ENCODE data around the gene CDH12.

The CDH12 gene

GRCh38 chr5:22505891-22506290 is 347.3 kb downstream of the CDH12 start:
- Histone ChIP-seq H3K9ac (ENCODE audit: low read depth in 1 of 2, low read length in 2 of 2) (no peak overlapping the region), H3K36me3 (ENCODE audit: control insufficient read depth in 2 of 2, insufficient read depth in 2 of 2, low read length in 2 of 2) (no peaks in the 10 kb centered on the region), H3K27me3 (ENCODE audit: control insufficient read depth in 2 of 2, insufficient read depth in 2 of 2, low read length in 2 of 2) (no peaks in the 10 kb centered on the region), H3K27ac (ENCODE audit: low read depth in 2 of 2, low read length in 2 of 2) (no peak overlapping the region), H3K4me1 (ENCODE audit: control insufficient read depth in 2 of 2, insufficient read depth in 2 of 2, low read length in 2 of 2) (no peaks in the 10 kb centered on the region), H3K9me3 (ENCODE audit: control insufficient read depth in 2 of 2, low read length in 2 of 2) (no peaks in the 10 kb centered on the region), H3K4me3 (ENCODE audit: low read length in 2 of 2) (no peak overlapping the region)

GRCh38 chr5:22504411-22504810 is 348.7 kb downstream of the CDH12 start:
- H3K4me1 ChIP-seq (ENCODE audit: control insufficient read depth in 2 of 2, insufficient read depth in 2 of 2, low read length in 2 of 2), result no peaks in the 10 kb centered on the region
- H3K27ac ChIP-seq (ENCODE audit: low read depth in 2 of 2, low read length in 2 of 2), result no peak overlapping the region
- H3K4me3 ChIP-seq (ENCODE audit: low read length in 2 of 2), result no peak overlapping the region
- no peaks in the 10 kb centered on the region for H3K9me3 ChIP-seq (ENCODE audit: control insufficient read depth in 2 of 2, low read length in 2 of 2)
- no peaks in the 10 kb centered on the region for H3K27me3 ChIP-seq (ENCODE audit: control insufficient read depth in 2 of 2, insufficient read depth in 2 of 2, low read length in 2 of 2)
- no peaks in the 10 kb centered on the region for H3K36me3 ChIP-seq (ENCODE audit: control insufficient read depth in 2 of 2, insufficient read depth in 2 of 2, low read length in 2 of 2)
- H3K9ac ChIP-seq (ENCODE audit: low read depth in 1 of 2, low read length in 2 of 2), result no peak overlapping the region

GRCh38 chr5:22500556-22500955 is 352.6 kb downstream of the CDH12 start:
- no peaks in the 10 kb centered on the region for H3K27me3 ChIP-seq (ENCODE audit: control insufficient read depth in 2 of 2, insufficient read depth in 2 of 2, low read length in 2 of 2)
- H3K9ac ChIP-seq (ENCODE audit: low read depth in 1 of 2, low read length in 2 of 2), result no peak overlapping the region
- no peak overlapping the region for H3K27ac ChIP-seq (ENCODE audit: low read depth in 2 of 2, low read length in 2 of 2)
- H3K4me3 ChIP-seq (ENCODE audit: low read length in 2 of 2), result no peak overlapping the region
- H3K36me3 ChIP-seq (ENCODE audit: control insufficient read depth in 2 of 2, insufficient read depth in 2 of 2, low read length in 2 of 2), result no peaks in the 10 kb centered on the region
- no peaks in the 10 kb centered on the region for H3K9me3 ChIP-seq (ENCODE audit: control insufficient read depth in 2 of 2, low read length in 2 of 2)
- no peaks in the 10 kb centered on the region for H3K4me1 ChIP-seq (ENCODE audit: control insufficient read depth in 2 of 2, insufficient read depth in 2 of 2, low read length in 2 of 2)

GRCh38 chr5:22496666-22497065 is 356.5 kb downstream of the CDH12 start:
- Histone ChIP-seq H3K4me3 (ENCODE audit: low read length in 2 of 2) (no peak overlapping the region), H3K36me3 (ENCODE audit: control insufficient read depth in 2 of 2, insufficient read depth in 2 of 2, low read length in 2 of 2) (no peaks in the 10 kb centered on the region), H3K27me3 (ENCODE audit: control insufficient read depth in 2 of 2, insufficient read depth in 2 of 2, low read length in 2 of 2) (no peaks in the 10 kb centered on the region), H3K4me1 (ENCODE audit: control insufficient read depth in 2 of 2, insufficient read depth in 2 of 2, low read length in 2 of 2) (no peaks in the 10 kb centered on the region), H3K27ac (ENCODE audit: low read depth in 2 of 2, low read length in 2 of 2) (no peak overlapping the region), H3K9ac (ENCODE audit: low read depth in 1 of 2, low read length in 2 of 2) (no peak overlapping the region), H3K9me3 (ENCODE audit: control insufficient read depth in 2 of 2, low read length in 2 of 2) (peaks cover 0 to 7% of the 10 kb centered on the region in 2 donors)

DNA sequence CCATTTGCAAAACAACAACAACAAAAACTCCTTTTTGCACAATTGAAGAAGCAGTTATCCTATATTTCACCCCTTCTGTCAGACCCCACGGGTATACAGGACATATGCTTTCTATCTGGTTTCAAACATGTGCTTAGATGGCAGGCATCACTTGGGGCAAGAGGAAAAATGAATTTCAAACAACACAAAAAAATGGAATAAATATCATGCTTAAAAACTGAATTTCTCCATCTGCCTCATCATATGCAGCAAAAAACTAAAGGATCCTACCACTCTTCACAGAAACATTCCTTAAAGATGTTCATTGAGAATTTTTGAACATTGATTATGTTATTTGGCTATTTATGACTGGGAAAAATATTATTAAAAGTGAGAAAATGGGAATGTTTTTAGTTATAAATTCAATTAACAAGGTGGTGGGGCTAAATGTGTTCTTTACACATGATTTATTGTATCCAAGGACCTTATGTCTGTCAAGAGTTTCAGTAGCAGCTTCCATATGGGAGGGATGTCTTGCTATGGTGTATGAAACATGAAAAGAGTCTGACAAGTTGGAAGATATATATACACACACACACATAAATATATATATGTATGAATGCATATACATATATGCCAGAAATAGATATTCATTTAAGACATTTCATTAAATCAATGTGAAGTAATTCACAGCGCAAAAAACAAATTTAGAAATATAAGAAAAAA is 358.0 kb downstream of the CDH12 start:
- H3K9me3 ChIP-seq (ENCODE audit: control insufficient read depth in 2 of 2, low read length in 2 of 2), result peaks cover 0 to 7% of the 10 kb centered on the region in 2 donors
- H3K4me1 ChIP-seq (ENCODE audit: control insufficient read depth in 2 of 2, insufficient read depth in 2 of 2, low read length in 2 of 2), result no peaks in the 10 kb centered on the region
- H3K27ac ChIP-seq (ENCODE audit: low read depth in 2 of 2, low read length in 2 of 2), result no peak overlapping the region
- no peak overlapping the region for H3K9ac ChIP-seq (ENCODE audit: low read depth in 1 of 2, low read length in 2 of 2)
- no peaks in the 10 kb centered on the region for H3K27me3 ChIP-seq (ENCODE audit: control insufficient read depth in 2 of 2, insufficient read depth in 2 of 2, low read length in 2 of 2)
- no peaks in the 10 kb centered on the region for H3K36me3 ChIP-seq (ENCODE audit: control insufficient read depth in 2 of 2, insufficient read depth in 2 of 2, low read length in 2 of 2)
- H3K4me3 ChIP-seq (ENCODE audit: low read length in 2 of 2), result no peak overlapping the region

DNA sequence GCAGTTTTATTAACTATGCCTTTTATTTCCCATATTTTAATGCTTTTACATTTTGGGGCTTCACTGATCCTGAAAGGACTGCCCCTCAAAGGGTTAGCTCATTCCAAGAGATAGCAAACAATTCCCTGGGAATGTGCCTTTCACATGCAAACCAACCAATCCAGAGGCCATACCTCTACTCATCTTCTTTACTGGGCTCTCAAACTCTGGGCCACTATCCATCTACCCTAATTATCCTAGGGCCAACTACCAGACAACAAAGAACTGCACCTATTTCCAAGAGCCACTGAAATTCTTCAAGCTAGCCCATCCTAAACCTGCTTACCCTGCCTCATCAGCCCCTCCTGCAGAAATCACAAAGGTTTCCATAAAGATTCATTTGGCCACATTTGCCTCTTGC is 364.7 kb downstream of the CDH12 start:
- Histone ChIP-seq H3K9me3 (ENCODE audit: control insufficient read depth in 2 of 2, low read length in 2 of 2) (no peaks in the 10 kb centered on the region), H3K9ac (ENCODE audit: low read depth in 1 of 2, low read length in 2 of 2) (no peak overlapping the region), H3K4me3 (ENCODE audit: low read length in 2 of 2) (no peak overlapping the region), H3K27ac (ENCODE audit: low read depth in 2 of 2, low read length in 2 of 2) (no peak overlapping the region), H3K36me3 (ENCODE audit: control insufficient read depth in 2 of 2, insufficient read depth in 2 of 2, low read length in 2 of 2) (no peaks in the 10 kb centered on the region), H3K27me3 (ENCODE audit: control insufficient read depth in 2 of 2, insufficient read depth in 2 of 2, low read length in 2 of 2) (no peaks in the 10 kb centered on the region), H3K4me1 (ENCODE audit: control insufficient read depth in 2 of 2, insufficient read depth in 2 of 2, low read length in 2 of 2) (no peaks in the 10 kb centered on the region)

DNA sequence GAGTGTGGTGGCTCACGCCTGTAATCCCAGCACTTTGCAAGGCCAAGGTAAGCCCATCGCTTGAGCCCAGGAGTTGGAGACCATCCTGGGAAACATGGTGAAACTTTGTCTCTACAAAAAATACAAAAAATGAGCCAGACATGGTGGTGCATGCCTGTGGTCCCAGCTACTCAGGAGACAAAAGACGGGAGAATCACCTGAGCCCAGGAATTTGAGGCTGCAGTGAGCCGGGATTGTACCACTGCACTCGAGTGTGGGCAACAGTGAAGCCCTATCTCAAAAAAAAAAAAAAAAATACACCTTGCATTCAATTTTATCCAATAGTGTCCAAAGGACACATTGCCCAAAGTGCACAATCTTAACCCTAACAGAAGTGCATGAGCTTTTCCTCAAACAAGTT is 372.8 kb downstream of the CDH12 start:
- H3K9ac ChIP-seq (ENCODE audit: low read depth in 1 of 2, low read length in 2 of 2), result no peak overlapping the region
- no peaks in the 10 kb centered on the region for H3K36me3 ChIP-seq (ENCODE audit: control insufficient read depth in 2 of 2, insufficient read depth in 2 of 2, low read length in 2 of 2)
- no peak overlapping the region for H3K4me3 ChIP-seq (ENCODE audit: low read length in 2 of 2)
- H3K4me1 ChIP-seq (ENCODE audit: control insufficient read depth in 2 of 2, insufficient read depth in 2 of 2, low read length in 2 of 2), result no peaks in the 10 kb centered on the region
- H3K27me3 ChIP-seq (ENCODE audit: control insufficient read depth in 2 of 2, insufficient read depth in 2 of 2, low read length in 2 of 2), result no peaks in the 10 kb centered on the region
- H3K27ac ChIP-seq (ENCODE audit: low read depth in 2 of 2, low read length in 2 of 2), result no peak overlapping the region
- no peaks in the 10 kb centered on the region for H3K9me3 ChIP-seq (ENCODE audit: control insufficient read depth in 2 of 2, low read length in 2 of 2)

DNA sequence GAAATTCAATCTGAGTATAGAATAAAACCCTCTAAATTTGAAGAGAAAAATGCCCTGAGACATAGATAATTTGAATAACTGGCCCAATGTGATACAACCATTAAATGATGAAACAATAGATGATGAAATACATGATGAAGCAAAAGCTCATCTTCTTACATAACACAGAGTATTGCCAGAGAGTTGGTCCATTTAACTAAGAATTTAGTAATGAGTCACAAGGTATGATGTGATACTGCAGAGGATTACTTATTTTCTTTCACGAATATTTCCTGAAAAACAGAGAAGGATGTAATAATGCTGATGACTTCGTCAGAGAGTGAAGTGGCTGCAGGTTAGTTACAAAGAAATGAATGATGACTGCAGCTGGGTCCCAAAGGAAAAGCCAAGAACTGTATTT is 379.3 kb downstream of the CDH12 start:
- Histone ChIP-seq H3K9me3 (ENCODE audit: control insufficient read depth in 2 of 2, low read length in 2 of 2) (no peaks in the 10 kb centered on the region), H3K27me3 (ENCODE audit: control insufficient read depth in 2 of 2, insufficient read depth in 2 of 2, low read length in 2 of 2) (no peaks in the 10 kb centered on the region), H3K36me3 (ENCODE audit: control insufficient read depth in 2 of 2, insufficient read depth in 2 of 2, low read length in 2 of 2) (no peaks in the 10 kb centered on the region), H3K9ac (ENCODE audit: low read depth in 1 of 2, low read length in 2 of 2) (no peak overlapping the region), H3K4me1 (ENCODE audit: control insufficient read depth in 2 of 2, insufficient read depth in 2 of 2, low read length in 2 of 2) (no peaks in the 10 kb centered on the region), H3K27ac (ENCODE audit: low read depth in 2 of 2, low read length in 2 of 2) (no peak overlapping the region), H3K4me3 (ENCODE audit: low read length in 2 of 2) (no peak overlapping the region)

- no peaks in the 10 kb centered on the region for H3K36me3 ChIP-seq (ENCODE audit: control insufficient read depth in 2 of 2, insufficient read depth in 2 of 2, low read length in 2 of 2)
- H3K27me3 ChIP-seq (ENCODE audit: control insufficient read depth in 2 of 2, insufficient read depth in 2 of 2, low read length in 2 of 2), result no peaks in the 10 kb centered on the region
- H3K4me1 ChIP-seq (ENCODE audit: control insufficient read depth in 2 of 2, insufficient read depth in 2 of 2, low read length in 2 of 2), result no peaks in the 10 kb centered on the region
- H3K9ac ChIP-seq (ENCODE audit: low read depth in 1 of 2, low read length in 2 of 2), result no peak overlapping the region
- H3K4me3 ChIP-seq (ENCODE audit: low read length in 2 of 2), result no peak overlapping the region
- H3K27ac ChIP-seq (ENCODE audit: low read depth in 2 of 2, low read length in 2 of 2), result no peak overlapping the region
- H3K9me3 ChIP-seq (ENCODE audit: control insufficient read depth in 2 of 2, low read length in 2 of 2), result no peaks in the 10 kb centered on the region
These were observed 382.0 kb downstream of the CDH12 start for GRCh38 chr5:22471154-22471553.

DNA sequence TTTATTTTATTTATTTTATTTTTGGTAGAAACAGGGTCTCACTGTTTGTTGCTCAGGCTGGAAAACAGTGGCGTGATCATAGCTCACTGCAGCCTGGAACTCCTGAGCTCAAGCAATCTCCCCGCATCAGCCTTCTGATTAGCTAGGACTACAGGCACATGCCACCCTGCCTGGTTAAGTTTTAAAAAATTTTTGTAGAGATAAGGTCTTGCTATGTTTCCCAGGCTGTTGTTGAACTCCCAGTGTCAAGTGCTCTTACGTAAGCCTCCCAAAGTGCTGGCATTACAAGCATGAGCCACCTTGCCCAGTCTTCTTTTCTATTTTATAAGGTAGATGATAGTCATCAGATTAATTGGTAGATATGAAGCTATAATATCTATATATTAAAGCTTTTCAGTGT is 382.7 kb downstream of the CDH12 start:
- no peak overlapping the region for H3K27ac ChIP-seq (ENCODE audit: low read depth in 2 of 2, low read length in 2 of 2)
- no peaks in the 10 kb centered on the region for H3K4me1 ChIP-seq (ENCODE audit: control insufficient read depth in 2 of 2, insufficient read depth in 2 of 2, low read length in 2 of 2)
- H3K4me3 ChIP-seq (ENCODE audit: low read length in 2 of 2), result no peak overlapping the region
- H3K27me3 ChIP-seq (ENCODE audit: control insufficient read depth in 2 of 2, insufficient read depth in 2 of 2, low read length in 2 of 2), result no peaks in the 10 kb centered on the region
- no peaks in the 10 kb centered on the region for H3K36me3 ChIP-seq (ENCODE audit: control insufficient read depth in 2 of 2, insufficient read depth in 2 of 2, low read length in 2 of 2)
- no peak overlapping the region for H3K9ac ChIP-seq (ENCODE audit: low read depth in 1 of 2, low read length in 2 of 2)
- no peaks in the 10 kb centered on the region for H3K9me3 ChIP-seq (ENCODE audit: control insufficient read depth in 2 of 2, low read length in 2 of 2)

GRCh38 chr5:22465616-22466015 is 387.5 kb downstream of the CDH12 start:
- H3K27me3 ChIP-seq (ENCODE audit: control insufficient read depth in 2 of 2, insufficient read depth in 2 of 2, low read length in 2 of 2), result no peaks in the 10 kb centered on the region
- H3K36me3 ChIP-seq (ENCODE audit: control insufficient read depth in 2 of 2, insufficient read depth in 2 of 2, low read length in 2 of 2), result no peaks in the 10 kb centered on the region
- no peak overlapping the region for H3K27ac ChIP-seq (ENCODE audit: low read depth in 2 of 2, low read length in 2 of 2)
- H3K9me3 ChIP-seq (ENCODE audit: control insufficient read depth in 2 of 2, low read length in 2 of 2), result no peaks in the 10 kb centered on the region
- H3K4me3 ChIP-seq (ENCODE audit: low read length in 2 of 2), result no peak overlapping the region
- H3K4me1 ChIP-seq (ENCODE audit: control insufficient read depth in 2 of 2, insufficient read depth in 2 of 2, low read length in 2 of 2), result no peaks in the 10 kb centered on the region
- no peak overlapping the region for H3K9ac ChIP-seq (ENCODE audit: low read depth in 1 of 2, low read length in 2 of 2)

Data from mucosa of rectum (tissue), 2 donors.